HL-60 (cell line): Measurements from ENCODE around the gene MRPS25.

Source experiments
- DNase-seq, 2 experiments: peaks; one replicate each; pipeline ENCODE4 v3.0.0-alpha.2; 2010 to 2020; ENCODE audit warnings: low read depth in 1 of 2, low spot score in 1 of 2
- H3K27ac ChIP-seq: fragments of 250-450 bp; sonication (Bioruptor Pico); replicated peaks from 2 replicates; pipeline ENCODE4 v1.5.1; 2020; ENCODE audit warnings: mild to moderate bottlenecking, moderate library complexity
- H3K27me3 ChIP-seq: fragments of 250-450 bp; sonication (Bioruptor Pico); 2 replicates; pipeline ENCODE4 v1.5.1; 2021; ENCODE audit warnings: mild to moderate bottlenecking, moderate library complexity; ENCODE audit not compliant: insufficient read depth, poor library complexity, severe bottlenecking
- H3K4me3 ChIP-seq: replicated peaks from 2 replicates; pipeline ENCODE4 v1.5.1; 2011; ENCODE audit warnings: mild to moderate bottlenecking, control low read depth, low read length; ENCODE audit not compliant: insufficient read depth
- CTCF ChIP-seq: IDR thresholded peaks from one replicate; pipeline ENCODE4 v1.5.1; 2011; ENCODE audit warnings: low read length, control low read depth, inconsistent platforms; ENCODE audit not compliant: insufficient read depth
- GABPA ChIP-seq: IDR thresholded peaks from 2 replicates; pipeline ENCODE4 v1.6.1; 2012; ENCODE audit warnings: low read depth
- POLR2AphosphoS5 ChIP-seq: IDR thresholded peaks from 2 replicates; pipeline ENCODE4 v1.6.1; 2012; ENCODE audit warnings: low read depth
- REST ChIP-seq: IDR thresholded peaks from 2 replicates; pipeline ENCODE4 v1.6.1; 2012; ENCODE audit warnings: low read depth; ENCODE audit not compliant: insufficient replicate concordance
- SPI1 ChIP-seq: IDR thresholded peaks from 2 replicates; pipeline ENCODE4 v1.6.1; 2012; ENCODE audit warnings: low read depth, mild to moderate bottlenecking, borderline replicate concordance

MRPS25 gene

GRCh38 chr3:15023719-15024118 lies 41.4 kb downstream of the MRPS25 start:
- no peak for TF ChIP-seq CTCF
- TF ChIP-seq POLR2AphosphoS5, result no peak
- TF ChIP-seq REST, result no peak
- TF ChIP-seq GABPA, result no peak
- TF ChIP-seq SPI1, result no peak
- no peak overlapping the region for H3K4me3 ChIP-seq
- H3K27me3 ChIP-seq, result no peaks in the 10 kb centered on the region
- H3K27ac ChIP-seq, result no peak overlapping the region
- no peak for DNase-seq

- Histone ChIP-seq H3K4me3 (no peak overlapping the region), H3K27me3 (no peaks in the 10 kb centered on the region), H3K27ac (no peak overlapping the region)
- no peak for TF ChIP-seq SPI1
- TF ChIP-seq GABPA, result no peak
- TF ChIP-seq CTCF, result no peak
- no peak for TF ChIP-seq REST
- no peak for TF ChIP-seq POLR2AphosphoS5
- DNase-seq, result no peak
Measured at GRCh38 chr3:15023249-15023648, 41.9 kb downstream of the MRPS25 start.

- Histone ChIP-seq H3K27ac (no peak overlapping the region), H3K27me3 (no peaks in the 10 kb centered on the region), H3K4me3 (no peak overlapping the region)
- no peak for DNase-seq
- TF ChIP-seq POLR2AphosphoS5 (no peak), GABPA (no peak), CTCF (no peak), REST (no peak), SPI1 (no peak)
Measured at GRCh38 chr3:15017191-15017590, 47.9 kb downstream of the MRPS25 start.
